ENCODE results near the gene GPRC5C.

The GPRC5C gene

DNA sequence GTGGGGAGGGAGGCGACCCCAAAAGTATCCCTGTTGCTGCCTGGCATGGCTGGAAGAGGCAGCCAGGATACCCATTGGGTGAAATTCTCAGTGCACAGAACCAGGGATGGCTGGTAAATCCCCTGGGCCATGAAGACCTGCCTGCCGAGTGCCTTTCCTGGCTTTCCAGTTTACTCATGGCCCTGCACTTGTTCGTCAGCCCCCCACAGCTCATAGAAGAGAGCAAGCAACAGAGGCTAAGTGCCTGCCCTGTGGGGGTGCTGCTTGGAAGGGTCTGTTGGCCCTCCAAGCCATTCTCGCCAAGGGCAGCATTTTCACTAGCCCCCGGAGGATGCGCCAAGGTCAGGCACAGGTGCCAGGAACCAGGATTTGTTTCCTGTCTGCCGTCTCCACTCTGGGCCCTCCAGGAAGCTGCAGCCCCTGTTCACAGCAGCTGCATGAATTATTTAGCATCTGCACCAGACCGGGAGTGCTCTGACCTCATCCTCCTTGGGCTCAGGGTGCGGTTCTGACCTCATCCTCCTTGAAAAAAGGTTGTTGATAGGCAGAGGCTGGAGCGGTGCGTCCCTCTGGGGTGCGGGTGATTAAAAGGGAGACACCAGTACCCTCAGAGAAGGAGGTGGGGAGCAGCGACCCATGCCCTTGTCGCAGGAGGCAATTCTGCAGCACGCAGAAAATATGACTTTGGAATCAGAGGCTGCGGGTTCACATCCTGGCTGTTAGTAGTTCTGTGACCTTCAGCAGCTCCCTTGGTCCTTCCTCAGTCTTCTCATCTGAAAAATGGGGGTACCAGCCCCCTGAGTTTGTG is 20.3 kb downstream of the GPRC5C start:
- DNase-seq (ENCODE audit: low read depth in 2 of 2) = no peak
- no peak overlapping the region for H3K4me3 ChIP-seq (replicated peaks in 1 of 2; ENCODE audit: low read depth in 2 of 2, low read length in 2 of 2)
- TF ChIP-seq CTCF (IDR thresholded peaks at IDR 0.05; ENCODE audit: low read depth, low read length) = no peak

- no peak for DNase-seq (ENCODE audit: low read depth in 2 of 2)
- H3K4me3 ChIP-seq (replicated peaks in 1 of 2; ENCODE audit: low read depth in 2 of 2, low read length in 2 of 2) = peak overlapping the region in 1 of 2 donors; percentile 17
- no peak for TF ChIP-seq CTCF (IDR thresholded peaks at IDR 0.05; ENCODE audit: low read depth, low read length)
Measured at GRCh38 chr17:74452841-74453661, 21.2 kb downstream of the GPRC5C start.

DNA sequence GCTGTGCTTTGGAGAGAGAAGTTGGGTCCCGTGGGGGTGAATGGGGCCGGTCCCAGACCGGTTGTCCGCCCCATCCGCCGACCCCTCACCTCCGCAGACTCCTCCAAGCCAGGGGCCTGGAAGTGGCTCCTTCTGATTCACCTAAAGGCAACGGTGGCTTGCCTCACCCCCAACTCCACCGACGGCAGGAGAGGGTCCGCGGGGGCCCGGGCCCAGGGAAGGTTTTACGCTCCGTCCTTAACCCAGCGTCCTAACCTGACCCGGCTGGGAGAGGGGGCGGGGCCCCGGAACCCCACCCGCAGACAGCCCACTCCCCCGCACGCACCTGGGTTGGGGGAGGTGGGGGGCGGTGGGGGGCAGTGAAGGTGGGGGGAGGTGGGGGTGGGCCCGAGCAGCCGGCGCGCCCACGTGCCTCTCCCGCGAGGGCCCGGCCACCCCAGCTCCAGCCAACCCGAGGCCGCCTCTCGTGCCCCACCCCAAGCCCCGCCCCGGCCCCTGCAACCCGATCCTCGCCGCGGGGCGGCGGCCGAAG is 21.8 kb downstream of the GPRC5C start:
- peak overlapping the region in 1 of 2 donors; percentile 17 for H3K4me3 ChIP-seq (replicated peaks in 1 of 2; ENCODE audit: low read depth in 2 of 2, low read length in 2 of 2)
- DNase-seq (ENCODE audit: low read depth in 2 of 2) = no peak
- no peak for TF ChIP-seq CTCF (IDR thresholded peaks at IDR 0.05; ENCODE audit: low read depth, low read length)

DNA sequence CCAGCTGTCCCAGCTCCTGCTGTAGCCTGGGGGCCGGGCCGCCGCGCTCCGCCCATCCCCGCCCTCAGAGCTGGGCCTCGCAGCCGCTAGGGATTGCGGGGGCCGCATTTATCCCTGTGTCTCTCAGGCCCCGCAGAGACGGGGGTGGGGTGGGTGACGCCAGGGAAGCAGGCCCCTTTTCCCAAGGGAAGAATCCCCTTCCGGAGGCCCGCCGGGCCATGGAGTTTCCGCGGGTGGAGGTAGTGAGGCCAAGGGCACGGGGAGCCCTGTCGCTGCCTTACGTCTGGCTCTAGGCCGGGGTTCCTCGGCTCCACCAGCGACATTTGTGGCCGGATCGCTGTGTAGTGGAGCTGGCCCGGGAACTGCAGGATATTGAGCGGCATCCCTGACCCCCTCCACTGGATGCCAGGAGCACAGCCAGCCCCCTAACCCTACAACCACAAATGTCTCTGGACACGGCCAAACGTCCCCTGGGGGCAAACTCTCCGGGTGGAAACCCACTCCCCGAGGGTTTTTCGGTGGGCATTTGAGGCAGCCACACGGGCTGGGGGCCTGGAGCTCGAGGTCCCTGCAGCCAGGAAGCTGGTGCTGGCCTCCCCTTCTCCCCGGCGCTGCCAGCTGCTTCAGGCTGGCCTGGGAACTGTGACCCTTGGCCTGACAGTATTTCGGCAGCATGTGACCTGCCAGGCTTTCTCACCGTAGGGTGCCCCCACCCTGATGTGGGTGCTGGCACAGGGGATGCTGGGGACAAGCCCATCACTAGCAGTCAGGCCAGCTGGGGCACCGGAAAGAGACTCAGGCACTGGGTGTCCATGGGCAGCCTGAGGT is 22.5 kb downstream of the GPRC5C start:
- no peak for TF ChIP-seq CTCF (IDR thresholded peaks at IDR 0.05; ENCODE audit: low read depth, low read length)
- H3K4me3 ChIP-seq (replicated peaks in 1 of 2; ENCODE audit: low read depth in 2 of 2, low read length in 2 of 2) = peak overlapping the region; percentile 21 to 33
- peak; percentile 55 to 89 for DNase-seq (ENCODE audit: low read depth in 2 of 2)

DNA sequence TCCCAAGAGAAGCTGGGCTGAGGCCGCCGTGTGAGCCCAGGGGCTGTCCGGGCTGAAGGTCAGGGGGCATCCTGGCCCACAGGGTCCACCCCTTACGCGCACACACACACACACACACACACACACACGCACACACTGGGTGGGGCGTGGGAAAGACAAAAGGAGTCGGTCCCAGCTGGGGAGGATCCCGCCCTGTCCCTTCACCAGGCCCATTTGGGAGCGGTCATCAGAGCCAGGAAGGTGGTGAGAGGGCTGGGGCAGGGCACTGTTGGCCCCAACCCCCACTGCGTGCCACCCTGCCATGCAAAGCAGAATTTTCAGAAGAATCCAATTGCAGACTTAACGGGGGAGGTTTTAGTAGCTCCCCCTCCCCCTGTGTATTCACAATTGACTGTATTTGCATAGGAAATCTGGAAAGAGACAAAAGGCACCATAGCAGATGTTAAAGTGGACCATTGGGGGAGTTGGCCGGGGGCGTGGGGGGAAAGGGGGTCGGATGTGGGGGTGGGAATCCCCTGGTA is 23.2 kb downstream of the GPRC5C start:
- H3K4me3 ChIP-seq (replicated peaks in 1 of 2; ENCODE audit: low read depth in 2 of 2, low read length in 2 of 2) = no peak overlapping the region
- no peak for TF ChIP-seq CTCF (IDR thresholded peaks at IDR 0.05; ENCODE audit: low read depth, low read length)

GRCh38 chr17:74455821-74456220 is 23.9 kb downstream of the GPRC5C start:
- TF ChIP-seq CTCF (IDR thresholded peaks at IDR 0.05; ENCODE audit: low read depth, low read length) = no peak
- DNase-seq (ENCODE audit: low read depth in 2 of 2) = no peak
- no peak overlapping the region for H3K4me3 ChIP-seq (replicated peaks in 1 of 2; ENCODE audit: low read depth in 2 of 2, low read length in 2 of 2)

More for the DNA sequence above, 23.2 kb downstream of the GPRC5C start:
- DNase-seq (ENCODE audit: low read depth in 2 of 2) = no peak

Data from cardiac fibroblast (primary cell).